PC-3 (cell line): ENCODE data around the gene ZBTB33. TPM values are rescaled to one million over a fixed set of nuclear protein-coding genes. Genes with fewer than 3 reads are reported as not detected.

ENCODE experiments used
- ATAC-seq: fragments of 200-7000 bp; cut with Tn5 transposase; 2 replicates; pipeline ENCODE4 v1.9.1; 2020; ENCODE audit warnings: mild to moderate bottlenecking, moderate library complexity
- BruUV-seq: library from RNA; stranded (reverse); fragments of 400-500 nt; replicated peaks from 2 replicates; lab custom pipeline; 2021; lab: Mats Ljungman, UMichigan
- CTCF ChIA-PET: fragments of 300-600 bp; sonication (Branson Sonifier 250); formaldehyde crosslinking; loops from one replicate; lab custom pipeline; 2022; ENCODE audit warnings: antibody characterized with exemption; lab: Charles Lee
- POLR2A ChIA-PET: fragments of 300-600 bp; sonication (Branson Sonifier 250); formaldehyde crosslinking; loops from one replicate; lab custom pipeline; 2022; ENCODE audit warnings: antibody characterized with exemption; ENCODE audit not compliant: unreplicated experiment; lab: Charles Lee
- DNase-seq: peaks from one replicate; pipeline ENCODE4 v3.0.0-alpha.2; 2015
- H2AFZ ChIP-seq: fragments of 300-600 bp; sonication (generic); 2 replicates; pipeline ENCODE4 v1.6.0; 2016; ENCODE audit warnings: antibody characterized with exemption, low read length
- H3F3A ChIP-seq: fragments of 300-600 bp; sonication (generic); one replicate; pipeline ENCODE4 v1.6.0; 2017; ENCODE audit warnings: antibody characterized with exemption, low read length, control low read depth, mild to moderate bottlenecking; ENCODE audit not compliant: unreplicated experiment
- H3K27ac ChIP-seq: fragments of 300-600 bp; sonication (generic); 2 replicates; pipeline ENCODE4 v1.5.1; 2016; ENCODE audit warnings: mild to moderate bottlenecking, low read length
- H3K27me3 ChIP-seq: fragments of 300-600 bp; sonication (generic); 2 replicates; pipeline ENCODE4 v1.6.1; 2016; ENCODE audit warnings: low read length, mixed read lengths
- H3K36me3 ChIP-seq: fragments of 300-600 bp; sonication (generic); 2 replicates; pipeline ENCODE4 v1.6.1; 2016; ENCODE audit warnings: low read depth, mixed run types, low read length, mixed read lengths
- H3K4me1 ChIP-seq: fragments of 300-600 bp; sonication (generic); 2 replicates; pipeline ENCODE4 v1.5.1; 2016; ENCODE audit warnings: low read length; ENCODE audit not compliant: insufficient read depth
- H3K4me2 ChIP-seq: fragments of 300-600 bp; sonication (generic); 2 replicates; pipeline ENCODE4 v1.6.0; 2016; ENCODE audit warnings: low read length
- H3K4me3 ChIP-seq: fragments of 300-600 bp; sonication (generic); 2 replicates; pipeline ENCODE4 v1.5.1; 2016; ENCODE audit warnings: mild to moderate bottlenecking, low read length, mixed read lengths
- H3K79me2 ChIP-seq: fragments of 300-600 bp; sonication (generic); 2 replicates; pipeline ENCODE4 v1.6.1; 2017; ENCODE audit warnings: low read length, mixed read lengths
- H3K9ac ChIP-seq: fragments of 300-600 bp; sonication (generic); 2 replicates; pipeline ENCODE4 v1.6.0; 2016; ENCODE audit warnings: mild to moderate bottlenecking, low read length
- H3K9me2 ChIP-seq: fragments of 300-600 bp; sonication (generic); replicated peaks from 2 replicates; pipeline ENCODE4 v1.6.1; 2016; ENCODE audit warnings: mixed run types, low read length, mixed read lengths
- H3K9me3 ChIP-seq: fragments of 300-600 bp; sonication (generic); 2 replicates; pipeline ENCODE4 v1.6.1; 2016; ENCODE audit warnings: low read length, mixed read lengths
- H4K20me1 ChIP-seq: fragments of 300-600 bp; sonication (generic); 2 replicates; pipeline ENCODE4 v1.6.1; 2016; ENCODE audit warnings: low read length, mixed read lengths
- CTCF ChIP-seq: fragments of 300-600 bp; sonication (generic); conservative IDR thresholded peaks from 2 replicates; pipeline ENCODE4 v1.5.1; 2017; ENCODE audit warnings: antibody characterized with exemption, low read depth, mild to moderate bottlenecking, low read length
- EZH2 ChIP-seq: fragments of 300-600 bp; sonication (generic); IDR thresholded peaks from one replicate; pipeline ENCODE4 v1.6.1; 2017; ENCODE audit warnings: antibody characterized with exemption, mild to moderate bottlenecking, low read length; ENCODE audit not compliant: unreplicated experiment
- EZH2phosphoT487 ChIP-seq: fragments of 300-600 bp; sonication (generic); IDR thresholded peaks from 2 replicates; pipeline ENCODE4 v1.6.1; 2018; ENCODE audit warnings: mild to moderate bottlenecking, antibody characterized with exemption, low read length, borderline replicate concordance
- intact Hi-C: fragments of 100-400 bp; cut with micrococcal nuclease; formaldehyde crosslinking; loops from 2 replicates; pipeline ENCODE4 v1.9.0; 2023
- total RNA-seq: library from RNA; depleted of rRNA; stranded (reverse); fragments of >200 nt; gene quantifications from 2 replicates; pipeline ENCODE4 v1.2.3, GENCODE V29; 2014

ZBTB33 gene
- total RNA-seq, 1 experiment from 2014 or later, result 14.3 TPM

DNA sequence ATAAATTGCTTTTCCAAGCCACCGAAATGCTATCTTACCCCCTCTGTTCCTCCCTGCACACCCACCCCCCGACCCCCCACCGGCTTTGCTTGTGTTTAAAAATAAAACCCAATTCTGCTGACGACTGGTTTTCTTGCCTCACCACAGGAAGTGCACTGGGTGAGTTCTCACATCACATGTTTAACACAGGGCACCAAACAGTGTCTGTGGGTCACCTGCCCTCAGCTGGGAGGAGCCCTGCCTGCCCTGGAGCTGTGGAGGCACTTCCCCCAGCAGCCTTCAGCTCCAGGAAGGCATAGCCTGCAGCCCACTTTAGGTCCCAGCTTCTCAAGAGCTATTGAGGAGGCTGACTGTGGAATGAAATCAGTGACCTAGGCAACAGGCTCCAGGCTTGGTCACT, 51.8 kb downstream of the ZBTB33 start:
- H3K4me2 ChIP-seq, result no peak overlapping the region
- no peak for TF ChIP-seq EZH2phosphoT487
- no peak for TF ChIP-seq EZH2
- no peak for TF ChIP-seq CTCF
- H2AFZ ChIP-seq, result no peak overlapping the region
- ATAC-seq (no peak), DNase-seq (no peak)
- H3K36me3 ChIP-seq, result no peaks in the 10 kb centered on the region
- H3K4me1 ChIP-seq, result peaks cover 18% of the 10 kb centered on the region
- no peaks in the 10 kb centered on the region for H3K79me2 ChIP-seq
- no peaks in the 10 kb centered on the region for H3K27me3 ChIP-seq
- H3K9me2 ChIP-seq, result no peaks in the 10 kb centered on the region
- no TSS peak for BruUV-seq
- no peak overlapping the region for H3K4me3 ChIP-seq
- H3K9me3 ChIP-seq, result no peaks in the 10 kb centered on the region
- H3K9ac ChIP-seq, result no peak overlapping the region
- H3K27ac ChIP-seq, result no peak overlapping the region
- CTCF ChIA-PET, result interaction anchor here (0.6 kb wide), 1 partner anchor 13 kb away, joined by 3 read pairs; no protein-coding TSS in a partner anchor
- intact Hi-C loops, result no loop called here
- H3F3A ChIP-seq, result no peaks in the 10 kb centered on the region
- POLR2A ChIA-PET, result no interaction called here
- H4K20me1 ChIP-seq, result no peaks in the 10 kb centered on the region

GRCh38 chrX:120304256-120304655, 53.6 kb downstream of the ZBTB33 start:
- Histone ChIP-seq H3K36me3 (no peaks in the 10 kb centered on the region), H2AFZ (no peak overlapping the region), H3K4me1 (peaks cover 19% of the 10 kb centered on the region), H3K9me2 (no peaks in the 10 kb centered on the region), H3K79me2 (no peaks in the 10 kb centered on the region), H4K20me1 (no peaks in the 10 kb centered on the region), H3K4me2 (no peak overlapping the region), H3K27ac (no peak overlapping the region), H3K27me3 (no peaks in the 10 kb centered on the region), H3K9ac (no peak overlapping the region), H3K4me3 (no peak overlapping the region), H3F3A (no peaks in the 10 kb centered on the region), H3K9me3 (no peaks in the 10 kb centered on the region)
- TF ChIP-seq EZH2 (no peak), CTCF (no peak), EZH2phosphoT487 (no peak)
- ChIA-PET CTCF (no interaction called here), POLR2A (no interaction called here)
- BruUV-seq, result no TSS peak
- DNase-seq (no peak), ATAC-seq (no peak)
- intact Hi-C loops, result no loop called here

- Histone ChIP-seq H3F3A (no peaks in the 10 kb centered on the region), H3K36me3 (no peaks in the 10 kb centered on the region), H3K9me2 (no peaks in the 10 kb centered on the region), H3K4me1 (peaks cover 19% of the 10 kb centered on the region), H2AFZ (no peak overlapping the region), H4K20me1 (no peaks in the 10 kb centered on the region), H3K9ac (no peak overlapping the region), H3K9me3 (no peaks in the 10 kb centered on the region), H3K4me2 (peak overlapping the region; percentile 38; the same call in 1 of the 2 replicates), H3K27me3 (no peaks in the 10 kb centered on the region), H3K27ac (no peak overlapping the region), H3K79me2 (no peaks in the 10 kb centered on the region), H3K4me3 (no peak overlapping the region)
- TF ChIP-seq EZH2 (no peak), CTCF (no peak), EZH2phosphoT487 (no peak)
- DNase-seq (peak; percentile 20), ATAC-seq (no peak)
- POLR2A ChIA-PET, result no interaction called here
- BruUV-seq, result no TSS peak
- CTCF ChIA-PET, result no interaction called here
- intact Hi-C loops, result loop anchor here (5.0 kb wide), 1 partner anchor 53 kb away; the partner anchor contains the start of gene ZBTB33
These were observed 55.0 kb downstream of the ZBTB33 start for GRCh38 chrX:120305531-120306141.
